Stomach (tissue), 9 donors: ENCODE measurements around the gene GREB1. TPM values are rescaled to one million over a fixed set of nuclear protein-coding genes. Genes with fewer than 3 reads are reported as not detected.

ENCODE experiments used
- DNase-seq, 2 donors: peaks; one replicate each; pipeline versions ENCODE4 v3.0.0 to v3.0.0-alpha.2; 2013 to 2019
- H3K27ac ChIP-seq, 5 donors: fragments of 200-600 bp in 4 of 5; sonication (generic) in 4 of 5; one replicate each; pipeline ENCODE4 v1.5.1; 2013 to 2019; ENCODE audit warnings: mild to moderate bottlenecking in 1 of 5, moderate library complexity in 1 of 5
- H3K27me3 ChIP-seq, 3 donors: fragments of 200-600 bp; sonication (generic); one replicate each; pipeline ENCODE4 v1.5.1; 2017 to 2019; ENCODE audit warnings: mixed run types in 1 of 3
- H3K36me3 ChIP-seq, 4 donors: fragments of 200-600 bp; sonication (generic); 1 replicate in 3 of 4; 2 replicates in 1 of 4; pipeline ENCODE4 v1.5.1; 2016 to 2019
- H3K4me1 ChIP-seq, 4 donors: fragments of 200-600 bp; sonication (generic); one replicate each; pipeline ENCODE4 v1.5.1; 2016 to 2019
- H3K4me3 ChIP-seq, 4 donors: fragments of 200-600 bp; sonication (generic) in 3 of 4; one replicate each; pipeline ENCODE4 v1.5.1; 2016 to 2019; ENCODE audit warnings: mild to moderate bottlenecking in 1 of 4
- H3K9me3 ChIP-seq, 4 donors: fragments of 200-600 bp; sonication (generic); one replicate each; pipeline ENCODE4 v1.5.1; 2016 to 2019
- EP300 ChIP-seq: sonication (generic); formaldehyde crosslinking; IDR thresholded peaks from one replicate; pipeline ENCODE4 v1.6.1; 2017; ENCODE audit warnings: antibody characterized with exemption
- POLR2A ChIP-seq, 4 donors: fragments of 450-650 bp; IDR thresholded peaks; one replicate each; pipeline ENCODE4 v1.6.1; 2016; ENCODE audit warnings: antibody characterized with exemption in 4 of 4, control low read depth in 2 of 4, mild to moderate bottlenecking in 1 of 4, moderate library complexity in 1 of 4
- POLR2AphosphoS5 ChIP-seq, 3 donors: sonication (generic); formaldehyde crosslinking; IDR thresholded peaks; one replicate each; pipeline ENCODE4 v1.6.1; 2016; ENCODE audit warnings: antibody characterized with exemption in 3 of 3
- WGBS, 5 donors: extraction: QIAGEN DNeasy Blood & Tissue Kit in 3 of 5; methylation state at CpG; one replicate each; pipeline versions ENCODE4 v1.1.5 to v1.1.7; 2013 to 2018; 5-methylcytosine and 5-hydroxymethylcytosine counted together
- intact Hi-C: fragments of 100-400 bp; cut with DNase I; formaldehyde crosslinking; loops from one replicate; pipeline ENCODE4 v1.15.1; 2023; ENCODE audit warnings: low total_unique reads
- polyA plus RNA-seq, 3 donors: library from polyadenylated mRNA; stranded (reverse); fragments of 200-250 nt; gene quantifications; one replicate each; pipeline ENCODE4 v1.2.3, GENCODE V29; 2013
- total RNA-seq, 5 donors: library from RNA; depleted of rRNA; stranded (reverse); fragments of >200 nt; gene quantifications; one replicate each; pipeline versions ENCODE4 v1.1.0 to v1.2.3, GENCODE V29; 2014 to 2016
- TF ChIP-seq, protein P1 (sequence below), 7 experiments: fragments of 450-650 bp in 4 of 7; fragments of 200-600 bp in 3 of 7; sonication (generic) in 3 of 7; IDR thresholded peaks; one replicate each; pipeline ENCODE4 v1.5.1; 2016 to 2019; ENCODE audit warnings: antibody characterized with exemption in 7 of 7, control low read depth in 2 of 7, mild to moderate bottlenecking in 1 of 7
- donor health status: healthy with polysubstance abuse.
- donor health status: Bipolar disorder and iron deficiency.
- donor health status: healthy.

Gene GREB1
- total and polyA plus RNA-seq, 8 donors, result 0.88 to 37.9 (median 3.6) TPM

DNA sequence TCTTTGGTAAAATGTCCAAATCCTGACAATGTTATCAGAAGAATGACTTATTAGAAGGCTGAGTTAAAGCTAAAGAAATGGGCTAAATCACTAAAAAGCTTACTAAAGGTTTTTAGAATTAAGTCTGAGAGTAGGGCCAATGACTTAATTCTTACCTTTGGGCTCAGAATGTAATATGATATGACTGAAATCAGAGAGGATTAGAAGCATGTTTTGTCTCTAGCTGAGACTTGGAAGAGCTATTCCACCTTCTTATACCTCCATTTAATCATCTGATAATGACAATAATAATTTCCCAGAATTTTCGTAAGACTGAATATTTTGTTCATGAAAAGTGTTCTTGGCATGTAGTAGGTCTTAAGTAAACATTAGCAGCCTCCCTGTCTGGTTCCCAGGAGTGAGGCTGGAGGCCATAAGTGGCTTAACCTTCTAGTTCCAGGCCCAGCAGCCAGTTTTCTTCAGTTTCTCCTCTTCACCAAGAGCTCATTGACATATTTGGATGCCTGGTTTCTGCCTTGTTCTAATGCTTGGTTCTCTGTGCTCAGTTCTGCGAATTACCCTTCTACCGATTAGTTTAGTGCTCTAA lies 42.4 kb upstream of the GREB1 start:
- no peak overlapping the region for H3K27ac ChIP-seq
- no peaks in the 10 kb centered on the region for H3K4me1 ChIP-seq
- H3K9me3 ChIP-seq, result no peaks in the 10 kb centered on the region
- no peak overlapping the region for H3K4me3 ChIP-seq
- intact Hi-C loops, result no loop called here
- H3K36me3 ChIP-seq, result no peaks in the 10 kb centered on the region
- WGBS, 5 donors, result 61 to 66% (median 65%) methylated on average over 3 of the region's 3 CpGs
- TF ChIP-seq, protein P1, sequence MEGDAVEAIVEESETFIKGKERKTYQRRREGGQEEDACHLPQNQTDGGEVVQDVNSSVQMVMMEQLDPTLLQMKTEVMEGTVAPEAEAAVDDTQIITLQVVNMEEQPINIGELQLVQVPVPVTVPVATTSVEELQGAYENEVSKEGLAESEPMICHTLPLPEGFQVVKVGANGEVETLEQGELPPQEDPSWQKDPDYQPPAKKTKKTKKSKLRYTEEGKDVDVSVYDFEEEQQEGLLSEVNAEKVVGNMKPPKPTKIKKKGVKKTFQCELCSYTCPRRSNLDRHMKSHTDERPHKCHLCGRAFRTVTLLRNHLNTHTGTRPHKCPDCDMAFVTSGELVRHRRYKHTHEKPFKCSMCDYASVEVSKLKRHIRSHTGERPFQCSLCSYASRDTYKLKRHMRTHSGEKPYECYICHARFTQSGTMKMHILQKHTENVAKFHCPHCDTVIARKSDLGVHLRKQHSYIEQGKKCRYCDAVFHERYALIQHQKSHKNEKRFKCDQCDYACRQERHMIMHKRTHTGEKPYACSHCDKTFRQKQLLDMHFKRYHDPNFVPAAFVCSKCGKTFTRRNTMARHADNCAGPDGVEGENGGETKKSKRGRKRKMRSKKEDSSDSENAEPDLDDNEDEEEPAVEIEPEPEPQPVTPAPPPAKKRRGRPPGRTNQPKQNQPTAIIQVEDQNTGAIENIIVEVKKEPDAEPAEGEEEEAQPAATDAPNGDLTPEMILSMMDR (IDR thresholded peaks at IDR 0.05), result no peak
- TF ChIP-seq POLR2AphosphoS5 (IDR thresholded peaks at IDR 0.05) (no peak), POLR2A (IDR thresholded peaks at IDR 0.05) (no peak), EP300 (no peak)
- no peak for DNase-seq
- peaks cover 0 to 18% (median 1%) of the 10 kb centered on the region in 3 donors for H3K27me3 ChIP-seq

GRCh38 chr2:11492244-11492643 lies 41.6 kb upstream of the GREB1 start:
- Histone ChIP-seq H3K9me3 (no peaks in the 10 kb centered on the region), H3K4me3 (no peak overlapping the region), H3K36me3 (no peaks in the 10 kb centered on the region), H3K27me3 (peaks cover 0 to 15% (median 0%) of the 10 kb centered on the region in 3 donors), H3K27ac (no peak overlapping the region), H3K4me1 (no peaks in the 10 kb centered on the region)
- no peak for TF ChIP-seq POLR2A (IDR thresholded peaks at IDR 0.05)
- no peak for TF ChIP-seq POLR2AphosphoS5 (IDR thresholded peaks at IDR 0.05)
- TF ChIP-seq EP300, result no peak
- TF ChIP-seq, protein P1 (IDR thresholded peaks at IDR 0.05), result no peak
- DNase-seq, result no peak
- 73 to 80% (median 79%) methylated on average over 3 of the region's 3 CpGs for WGBS, 5 donors
- intact Hi-C loops, result no loop called here

GRCh38 chr2:11492720-11493119 lies 41.1 kb upstream of the GREB1 start:
- H3K4me1 ChIP-seq, result no peaks in the 10 kb centered on the region
- H3K36me3 ChIP-seq, result no peaks in the 10 kb centered on the region
- no peak overlapping the region for H3K4me3 ChIP-seq
- no peak for TF ChIP-seq POLR2AphosphoS5 (IDR thresholded peaks at IDR 0.05)
- no peak for TF ChIP-seq EP300
- no peak for TF ChIP-seq POLR2A (IDR thresholded peaks at IDR 0.05)
- TF ChIP-seq, protein P1 (IDR thresholded peaks at IDR 0.05), result no peak
- WGBS, 5 donors, result 78 to 100% (median 97%) methylated on average over 1 of the region's 1 CpG
- intact Hi-C loops, result no loop called here
- peaks cover 0 to 14% (median 0%) of the 10 kb centered on the region in 3 donors for H3K27me3 ChIP-seq
- no peak overlapping the region for H3K27ac ChIP-seq
- no peak for DNase-seq
- H3K9me3 ChIP-seq, result no peaks in the 10 kb centered on the region

GRCh38 chr2:11493282-11493681 lies 40.6 kb upstream of the GREB1 start:
- Histone ChIP-seq H3K4me3 (no peak overlapping the region), H3K27ac (no peak overlapping the region), H3K27me3 (peaks cover 0 to 9% (median 0%) of the 10 kb centered on the region in 3 donors), H3K36me3 (no peaks in the 10 kb centered on the region), H3K9me3 (no peaks in the 10 kb centered on the region), H3K4me1 (peaks cover 0 to 3% (median 1%) of the 10 kb centered on the region in 4 donors)
- intact Hi-C loops, result no loop called here
- 94 to 98% (median 96%) methylated on average over 6 of the region's 6 CpGs for WGBS, 5 donors
- TF ChIP-seq, protein P1 (IDR thresholded peaks at IDR 0.05), result no peak
- TF ChIP-seq POLR2AphosphoS5 (IDR thresholded peaks at IDR 0.05) (no peak), EP300 (no peak), POLR2A (IDR thresholded peaks at IDR 0.05) (no peak)
- DNase-seq, result no peak
